HepG2 (cell line): ENCODE results near the gene FAM241B. TPM values are rescaled to one million over a fixed set of nuclear protein-coding genes. Genes with fewer than 3 reads are reported as not detected.

Experiments used
- ATAC-seq: fragments of 200-7000 bp; cut with Tn5 transposase; 3 replicates; pipeline ENCODE4 v1.9.1; 2020; ENCODE audit warnings: mild to moderate bottlenecking, moderate library complexity
- BruUV-seq: library from RNA; stranded (reverse); fragments of 400-500 nt; replicated peaks from 2 replicates; lab custom pipeline; 2021; lab: Mats Ljungman, UMichigan
- CTCF ChIA-PET: fragments of 300-600 bp; formaldehyde crosslinking; extraction: SDS; loops from one replicate; lab custom pipeline; 2021; ENCODE audit warnings: low total read pairs, inconsistent platforms, low intra/inter-chr PET ratio; lab: Yijun Ruan, JAX
- POLR2A ChIA-PET: fragments of 350-600 bp; sonication (Branson Sonifier 250); formaldehyde crosslinking; loops from one replicate; lab custom pipeline; 2020; ENCODE audit warnings: antibody characterized with exemption, inconsistent platforms; lab: Yijun Ruan, JAX
- DNase-seq: peaks from one replicate; pipeline ENCODE4 v3.0.0-alpha.2; 2015; ENCODE audit warnings: low spot score
- FAIRE-seq: peaks from 3 replicates; lab custom pipeline; 2011; peaks lifted over from hg19 to GRCh38; lab: Jason Lieb, UNC
- H2AFZ ChIP-seq: one replicate; pipeline ENCODE4 v1.6.1; 2011; ENCODE audit warnings: low read length, inconsistent platforms
- H3K27ac ChIP-seq: fragments of 300-600 bp; 3 replicates; pipeline ENCODE4 v1.8.0; 2011; ENCODE audit warnings: mixed run types, mild to moderate bottlenecking, mixed read lengths, low read length, inconsistent platforms; ENCODE audit not compliant: insufficient read depth; ENCODE audit errors: extremely low read length
- H3K27me3 ChIP-seq, 2 experiments: fragments of 200-600 bp in 1 of 2; 2 replicates in 1 of 2; 3 replicates in 1 of 2; pipeline versions ENCODE4 v1.6.0 to v1.8.0; 2011; ENCODE audit warnings: low read length in 2 of 2, mild to moderate bottlenecking in 2 of 2, moderate library complexity in 2 of 2, inconsistent platforms in 1 of 2; ENCODE audit not compliant: insufficient read depth in 2 of 2, control insufficient read depth in 1 of 2
- H3K36me3 ChIP-seq, 2 experiments: fragments of 200-600 bp in 1 of 2; replicated peaks in 1 of 2; 2 replicates in 1 of 2; 3 replicates in 1 of 2; pipeline versions ENCODE4 v1.5.1 to v1.8.0; 2011; ENCODE audit warnings: low read length in 2 of 2, inconsistent platforms in 1 of 2; ENCODE audit not compliant: insufficient read depth in 2 of 2, control insufficient read depth in 1 of 2
- H3K4me1 ChIP-seq: 2 replicates; pipeline ENCODE4 v1.5.1; 2012; ENCODE audit warnings: low read length, inconsistent platforms; ENCODE audit not compliant: insufficient read depth
- H3K4me2 ChIP-seq: 2 replicates; pipeline ENCODE4 v1.6.0; 2011; ENCODE audit warnings: low read depth, low read length, inconsistent platforms
- H3K4me3 ChIP-seq, 3 experiments: fragments of 200-600 bp in 1 of 3; sonication (generic), shearing (Covaris generic) in 1 of 3; replicated peaks in 1 of 3; 2 replicates each; pipeline ENCODE4 v1.5.1; 2011 to 2016; ENCODE audit warnings: low read length in 3 of 3, inconsistent platforms in 2 of 3, low read depth in 2 of 3, mild to moderate bottlenecking in 2 of 3, control low read depth in 1 of 3, mixed read lengths in 1 of 3; ENCODE audit not compliant: insufficient read depth in 1 of 3
- H3K79me2 ChIP-seq: one replicate; pipeline ENCODE4 v1.6.1; 2011; ENCODE audit warnings: low read length, inconsistent platforms; ENCODE audit not compliant: insufficient read depth
- H3K9ac ChIP-seq: 2 replicates; pipeline ENCODE4 v1.6.0; 2011; ENCODE audit warnings: mild to moderate bottlenecking, low read depth, low read length, inconsistent platforms; ENCODE audit not compliant: insufficient read depth
- H3K9me3 ChIP-seq: 2 replicates; pipeline ENCODE4 v1.5.1; 2012; ENCODE audit warnings: mild to moderate bottlenecking, low read length
- H4K20me1 ChIP-seq: 2 replicates; pipeline ENCODE4 v1.6.0; 2011; ENCODE audit warnings: inconsistent platforms, mild to moderate bottlenecking, low read length, moderate library complexity; ENCODE audit not compliant: insufficient read depth
- CTCF ChIP-seq: sonication (generic); formaldehyde crosslinking; IDR thresholded peaks from 2 replicates; pipeline ENCODE4 v1.5.0; 2020; ENCODE audit warnings: mild to moderate bottlenecking, missing genetic modification reagents, moderate library complexity
- TAF15 ChIP-seq: fragments of 200-400 bp; formaldehyde crosslinking; IDR thresholded peaks from one replicate; pipeline ENCODE4 v1.6.1; 2018; ENCODE audit warnings: mild to moderate bottlenecking, low read depth, low read length; ENCODE audit not compliant: poor library complexity, severe bottlenecking
- ZMAT3 ChIP-seq: sonication (generic); formaldehyde crosslinking; conservative IDR thresholded peaks from 2 replicates; pipeline ENCODE4 v1.7.0; 2021; ENCODE audit warnings: missing genetic modification reagents
- ZNF337 ChIP-seq: sonication (generic); formaldehyde crosslinking; IDR thresholded peaks from 2 replicates; pipeline ENCODE4 v1.5.1; 2020; ENCODE audit warnings: missing genetic modification reagents, low read depth, mild to moderate bottlenecking, borderline replicate concordance
- WGBS: methylation state at CpG from one replicate; pipeline ENCODE4 v1.1.6; 2017; ENCODE audit warnings: low lambda C conversion rate; 5-methylcytosine and 5-hydroxymethylcytosine counted together
- in situ Hi-C: cut with HindIII; loops from 2 replicates; pipeline ENCODE4 v1.10.0; 2017; ENCODE audit warnings: low pct_unique_long_range_greater_than_20kb; ENCODE audit not compliant: extremely low pct_ligation_motif_present
- intact Hi-C: fragments of 100-400 bp; cut with micrococcal nuclease; formaldehyde crosslinking; loops from one replicate; pipeline ENCODE4 v1.10.0; 2022; ENCODE audit not compliant: unreplicated experiment
- polyA plus RNA-seq, 8 experiments: library from polyadenylated mRNA; depleted of rRNA in 3 of 8; stranded (reverse) in 7 of 8; unstranded in 1 of 8; fragments of >200 nt; fragmentation: Illumina TruSeq in 4 of 8; extraction: Trizol in 4 of 8; gene quantifications; 2 replicates each; pipeline versions ENCODE4 v1.2.1 to v1.2.3, GENCODE V29; 2011 to 2016; ENCODE audit warnings: low read depth in 4 of 8, missing spikeins in 1 of 8, mixed read lengths in 1 of 8; ENCODE audit not compliant: insufficient read depth in 1 of 8
- total RNA-seq, 5 experiments: library from RNA; depleted of rRNA; stranded (reverse); fragments of >200 nt; fragmentation: Illumina TruSeq; extraction: Trizol; gene quantifications; 2 replicates each; pipeline ENCODE4 v1.2.3, GENCODE V29; 2016; ENCODE audit warnings: low read depth in 1 of 5
- TF ChIP-seq, protein P1 (sequence below): sonication (generic); formaldehyde crosslinking; IDR thresholded peaks from 2 replicates; pipeline ENCODE4 v1.4.0; 2020; ENCODE audit warnings: missing genetic modification reagents

The FAM241B gene
- total and polyA plus RNA-seq, 2 of the 13 experiments (the other 11 are each of a cell fraction or from before 2014, with no cell fraction given) = 1.9 to 4.0 TPM

GRCh38 chr10:69662901-69663300 is 32.9 kb downstream of the FAM241B start:
- Histone ChIP-seq H3K4me2 (no peak overlapping the region), H3K9ac (no peak overlapping the region), H3K27me3 (peaks cover 15 to 29% of the 10 kb centered on the region in 2 experiments; a peak in 4 of 5 replicates), H2AFZ (no peak overlapping the region), H3K27ac (no peak overlapping the region), H3K4me1 (no peaks in the 10 kb centered on the region), H3K36me3 (no peaks in the 10 kb centered on the region), H4K20me1 (no peaks in the 10 kb centered on the region), H3K9me3 (no peaks in the 10 kb centered on the region), H3K79me2 (no peaks in the 10 kb centered on the region), H3K4me3 (no peak overlapping the region)
- FAIRE-seq = no peak
- no peak for ATAC-seq
- TF ChIP-seq ZMAT3 (CRISPR knock-in tag) (no peak), ZNF337 (CRISPR knock-in tag) (no peak), TAF15 (no peak)
- WGBS = no CpG with 5 or more reads among the region's 7 CpGs
- POLR2A ChIA-PET = no interaction called here
- BruUV-seq = no TSS peak
- in situ Hi-C loops (no loop called here), intact Hi-C loops (no loop called here)
- DNase-seq = no peak
- CTCF ChIA-PET = no interaction called here

DNA sequence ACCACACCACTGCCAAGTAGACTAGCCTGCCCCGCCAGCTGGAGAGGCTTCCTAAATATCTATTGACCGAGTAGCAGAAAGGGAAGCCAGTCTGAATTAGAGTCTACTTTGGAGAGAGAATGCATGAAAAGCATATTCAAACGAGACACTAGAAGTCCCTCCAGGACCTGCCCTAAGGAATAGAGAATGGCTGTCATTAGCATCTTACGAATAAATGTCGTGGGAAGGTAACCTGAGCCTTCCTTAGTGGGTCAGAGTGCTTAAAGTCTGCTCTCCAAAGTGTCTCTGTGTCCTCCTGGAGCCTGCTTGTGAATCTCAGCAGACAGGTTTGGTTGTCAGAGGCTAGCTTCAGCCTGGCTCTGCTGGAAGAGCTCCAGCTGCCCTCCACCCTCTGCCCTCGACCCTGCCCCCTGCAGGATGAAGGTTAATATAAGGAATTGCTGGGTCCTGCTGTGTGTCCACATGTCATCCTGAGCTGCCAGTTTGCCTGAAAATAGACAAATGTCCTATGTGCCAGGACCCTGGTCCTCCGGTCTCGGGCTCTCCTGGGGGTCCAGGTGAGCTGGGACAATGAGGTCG is 33.4 kb downstream of the FAM241B start:
- H2AFZ ChIP-seq = no peak overlapping the region
- WGBS = 7% methylated on average over 8 of the region's 9 CpGs
- H3K4me2 ChIP-seq = no peak overlapping the region
- H3K27ac ChIP-seq = no peak overlapping the region
- no peak for DNase-seq
- TF ChIP-seq CTCF (CRISPR knock-in tag) = 0 out of 2 replicates have a peak, but pooled peaks have one; percentile 20
- TF ChIP-seq, protein P1, sequence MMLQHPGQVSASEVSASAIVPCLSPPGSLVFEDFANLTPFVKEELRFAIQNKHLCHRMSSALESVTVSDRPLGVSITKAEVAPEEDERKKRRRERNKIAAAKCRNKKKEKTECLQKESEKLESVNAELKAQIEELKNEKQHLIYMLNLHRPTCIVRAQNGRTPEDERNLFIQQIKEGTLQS (CRISPR knock-in tag) = no peak
- H3K9me3 ChIP-seq = no peaks in the 10 kb centered on the region
- intact Hi-C loops = no loop called here
- no peaks in the 10 kb centered on the region for H3K36me3 ChIP-seq
- ChIA-PET POLR2A (no interaction called here), CTCF (no interaction called here)
- ATAC-seq = peak; percentile 81
- H3K27me3 ChIP-seq = peaks cover 15 to 27% of the 10 kb centered on the region in 2 experiments; a peak in 4 of 5 replicates
- H3K4me1 ChIP-seq = no peaks in the 10 kb centered on the region
- in situ Hi-C loops = no loop called here
- BruUV-seq = no TSS peak
- no peak overlapping the region for H3K4me3 ChIP-seq
- no peak for FAIRE-seq
- H3K9ac ChIP-seq = no peak overlapping the region
- no peaks in the 10 kb centered on the region for H3K79me2 ChIP-seq
- no peaks in the 10 kb centered on the region for H4K20me1 ChIP-seq
